Inferior parietal cortex (tissue), 1 donor: ENCODE measurements around the gene NFYB.
"Not testable (repeated sequence)": the region's sequence is repeated elsewhere in the genome, so short reads cannot be mapped to it uniquely, and the experiment has no call there.

Source experiments
- DNase-seq: peaks from one replicate; pipeline ENCODE4 v3.0.0-alpha.2; 2016; ENCODE audit errors: extremely low spot score

The NFYB gene

DNA sequence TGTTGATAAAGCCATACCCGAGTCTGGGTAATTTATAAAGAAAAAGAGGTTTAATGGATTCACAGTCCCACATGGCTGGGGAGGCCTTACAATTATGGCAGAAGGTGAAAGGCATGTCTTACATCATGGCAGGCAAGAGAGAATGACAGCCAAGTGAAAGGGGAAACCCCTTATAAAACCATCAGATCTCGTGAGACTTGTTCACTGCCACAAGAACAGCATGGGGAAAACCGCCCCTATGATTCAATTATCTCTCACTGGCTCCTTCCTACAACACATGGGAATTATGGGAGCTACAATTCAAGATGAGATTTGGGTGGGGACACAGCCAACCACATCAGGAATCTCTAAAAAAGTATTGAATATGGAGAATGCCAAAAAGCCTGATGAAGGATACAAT, 25.0 kb upstream of the NFYB start:
- DNase-seq = not testable (repeated sequence)

- DNase-seq = no peak
These were observed 17.9 kb upstream of the NFYB start for GRCh38 chr12:104155711-104156555.

DNA sequence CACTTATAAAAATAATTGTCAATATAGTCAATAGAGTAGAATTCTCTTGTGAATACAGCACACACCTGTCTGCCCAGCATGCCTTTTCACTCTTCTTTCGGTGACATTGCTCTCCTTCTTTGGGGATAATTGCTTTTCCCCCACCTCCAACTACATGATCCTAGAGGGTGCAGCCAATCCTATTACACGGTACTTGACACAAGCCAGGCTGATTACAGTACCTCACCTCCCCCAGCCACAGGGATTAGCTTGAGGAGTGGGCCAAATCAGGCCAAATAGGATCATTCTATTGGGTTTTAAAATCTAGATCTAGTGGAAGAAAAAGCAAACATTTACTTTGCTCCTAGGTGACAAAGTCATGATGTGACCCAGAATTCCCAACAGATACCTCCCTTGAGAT, 16.8 kb upstream of the NFYB start:
- no peak for DNase-seq

- no peak for DNase-seq
These were observed 16.3 kb upstream of the NFYB start for GRCh38 chr12:104154286-104154685.

- no peak for DNase-seq
These were observed 14.8 kb upstream of the NFYB start for GRCh38 chr12:104152685-104153241.

- no peak for DNase-seq
These were observed 12.4 kb upstream of the NFYB start for GRCh38 chr12:104150416-104150815.

GRCh38 chr12:104147346-104147745, 9.3 kb upstream of the NFYB start:
- no peak for DNase-seq

GRCh38 chr12:104143918-104144317, 5.9 kb upstream of the NFYB start:
- DNase-seq = no peak

DNA sequence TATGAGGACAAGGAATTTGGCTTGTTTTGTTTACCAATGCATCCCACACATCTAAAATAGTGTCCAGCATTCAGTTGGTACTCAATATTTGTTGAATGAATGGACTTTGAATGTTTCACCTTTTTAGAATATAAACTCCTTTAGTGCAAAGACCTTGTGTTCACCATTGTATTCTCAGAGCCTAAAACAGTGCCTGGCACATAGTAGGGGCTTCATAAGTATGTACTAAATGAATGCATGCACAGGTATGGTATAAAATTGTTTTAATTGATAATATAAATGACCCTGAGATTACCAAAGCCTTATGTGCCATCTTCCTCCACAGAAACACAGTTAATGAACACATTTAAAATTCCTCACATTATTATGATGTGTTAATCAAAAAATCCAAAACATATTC, 5.0 kb upstream of the NFYB start:
- no peak for DNase-seq

DNA sequence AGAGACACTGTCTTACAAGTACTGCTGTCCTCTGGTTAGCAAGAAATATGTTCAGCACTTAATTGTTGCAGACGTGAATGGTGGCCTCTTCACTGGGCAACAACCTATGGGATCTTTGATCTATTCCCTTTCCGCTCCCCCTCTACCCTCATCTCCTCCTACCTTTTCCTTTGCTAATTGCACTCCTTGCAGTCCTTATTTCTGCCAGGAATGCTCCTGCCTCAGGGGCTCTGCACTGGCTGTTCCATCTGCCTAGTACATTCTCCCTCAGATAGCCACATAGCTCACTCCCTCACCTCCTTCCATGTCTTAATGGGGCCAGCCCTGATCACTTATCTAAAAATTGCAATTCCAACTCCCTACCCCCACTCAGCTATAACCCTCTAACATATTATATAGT, 4.5 kb upstream of the NFYB start:
- DNase-seq = no peak

GRCh38 chr12:104138797-104139152, 765 bp upstream of the NFYB start:
- no peak for DNase-seq

DNA sequence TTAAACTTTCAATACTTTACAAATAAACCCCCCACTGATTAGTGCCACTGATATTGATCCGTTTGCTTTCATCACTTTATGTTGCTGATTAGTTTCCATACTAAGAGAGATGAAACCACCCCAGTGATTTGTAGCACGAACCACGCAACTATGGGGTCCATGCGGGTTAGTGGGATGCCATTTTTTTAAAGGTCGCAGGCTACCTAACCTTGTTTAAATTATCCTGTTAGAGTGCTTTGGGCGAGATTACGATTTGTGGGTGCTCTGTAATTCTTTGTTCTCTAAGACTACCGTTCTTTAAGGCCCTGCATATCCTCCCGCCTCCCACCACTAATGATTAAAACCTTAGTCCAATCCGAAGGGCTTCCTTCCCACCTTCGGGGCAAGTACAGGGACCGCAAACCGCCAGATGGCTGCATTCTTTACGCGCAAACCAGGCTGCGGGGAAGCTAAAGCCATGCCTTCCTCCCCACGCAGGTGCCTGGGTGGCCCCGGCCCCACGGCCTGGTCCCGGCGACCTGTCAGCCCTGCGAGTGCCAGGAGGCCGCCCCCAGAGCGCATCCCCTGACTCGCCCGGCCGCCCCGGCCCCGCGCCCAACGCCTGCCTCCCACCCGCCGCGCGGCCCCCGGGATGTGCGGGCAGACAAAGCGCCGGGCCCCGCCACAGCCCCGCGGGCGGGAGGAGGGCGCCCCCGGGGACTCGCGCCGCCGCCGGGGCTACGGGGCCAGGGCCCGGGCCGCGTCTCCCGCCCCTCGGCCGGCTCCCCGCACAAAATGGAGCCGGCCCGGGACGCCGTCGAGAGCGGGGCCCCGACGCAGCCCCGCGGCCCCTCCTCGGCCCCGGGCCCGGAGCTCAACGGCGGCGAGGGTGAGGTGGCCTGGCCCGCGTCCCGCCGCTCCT, 759 bp downstream of the NFYB start:
- no peak for DNase-seq

DNA sequence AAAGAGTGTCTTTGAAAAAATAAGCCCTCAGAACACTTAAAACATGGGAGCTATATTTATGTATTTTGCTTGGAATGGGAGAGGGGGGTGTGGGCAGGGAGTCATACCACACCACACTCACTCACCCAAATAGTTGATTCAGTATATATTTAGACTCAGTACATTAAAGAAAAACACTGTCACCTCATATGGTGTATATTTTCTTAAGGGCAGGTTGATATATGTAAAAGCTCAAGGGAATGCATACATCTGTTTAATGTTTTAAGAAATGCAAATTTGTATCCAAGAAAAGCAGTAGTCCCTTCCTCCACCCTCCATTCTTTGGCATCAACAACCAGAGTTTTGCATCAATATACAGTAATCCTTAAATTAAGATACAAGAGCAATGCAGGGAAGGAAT, 1.4 kb downstream of the NFYB start:
- no peak for DNase-seq

- no peak for DNase-seq
These were observed 3.1 kb downstream of the NFYB start for GRCh38 chr12:104134882-104135281.

DNA sequence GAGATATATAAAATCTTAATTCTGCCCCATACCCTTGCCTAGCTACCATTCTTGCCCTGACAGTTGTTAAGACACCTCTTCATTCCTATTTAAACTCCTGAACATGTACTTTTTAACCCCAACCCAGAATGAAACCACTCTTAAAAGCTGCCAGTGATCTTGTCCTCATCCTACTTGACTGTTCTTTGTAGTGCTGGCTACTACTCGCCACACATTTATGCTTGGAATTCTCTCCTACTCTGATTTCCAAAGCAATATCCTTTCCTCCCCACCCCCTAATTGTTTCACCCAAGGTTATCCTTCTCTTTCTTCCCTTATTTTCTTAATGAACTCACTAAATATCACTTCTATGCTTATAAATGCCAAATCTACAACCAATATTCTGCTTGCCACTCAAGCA, 4.1 kb downstream of the NFYB start:
- no peak for DNase-seq

- DNase-seq = no peak
These were observed 4.7 kb downstream of the NFYB start for GRCh38 chr12:104133321-104133720.

- no peak for DNase-seq
These were observed 5.6 kb downstream of the NFYB start for GRCh38 chr12:104132351-104132956.

DNA sequence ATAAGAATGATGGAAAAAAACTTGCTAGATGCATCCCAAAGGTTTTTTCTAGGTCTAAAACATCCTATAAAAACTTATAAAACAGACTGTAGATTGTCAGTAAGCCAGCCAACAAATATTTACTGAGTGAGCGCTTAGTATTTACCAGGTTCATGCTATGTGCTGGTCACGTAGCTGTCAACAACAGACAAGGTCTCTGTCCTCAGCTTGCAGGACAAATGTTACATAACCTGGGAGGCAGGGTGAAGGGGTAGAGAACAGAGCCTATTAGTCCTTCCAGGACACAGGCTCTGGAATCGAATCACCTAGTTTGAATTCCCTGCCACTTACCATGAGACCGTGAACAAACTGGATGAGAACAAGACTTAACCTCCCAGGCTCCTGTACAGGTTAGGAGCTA, 6.4 kb downstream of the NFYB start:
- DNase-seq = no peak

DNA sequence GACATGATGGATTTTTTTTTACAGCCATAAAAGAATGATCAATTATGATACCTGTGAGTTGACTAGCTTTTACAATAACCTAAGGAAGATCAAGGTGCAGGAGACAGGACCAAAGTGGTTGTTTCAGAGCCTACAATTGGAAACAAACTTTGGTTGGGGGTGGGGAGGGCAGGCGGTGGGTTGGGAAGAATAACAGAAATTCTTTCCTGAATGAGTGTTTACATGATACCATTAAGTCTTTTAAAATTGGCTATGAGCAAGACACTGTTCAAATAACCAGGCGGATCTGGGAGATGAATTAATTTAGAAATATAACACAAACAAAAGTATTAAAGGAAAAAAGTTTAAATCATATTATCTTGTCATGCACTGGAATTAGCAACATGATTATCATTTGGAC, 7.2 kb downstream of the NFYB start:
- DNase-seq = no peak

GRCh38 chr12:104126548-104126947, 11.5 kb downstream of the NFYB start:
- no peak for DNase-seq

DNA sequence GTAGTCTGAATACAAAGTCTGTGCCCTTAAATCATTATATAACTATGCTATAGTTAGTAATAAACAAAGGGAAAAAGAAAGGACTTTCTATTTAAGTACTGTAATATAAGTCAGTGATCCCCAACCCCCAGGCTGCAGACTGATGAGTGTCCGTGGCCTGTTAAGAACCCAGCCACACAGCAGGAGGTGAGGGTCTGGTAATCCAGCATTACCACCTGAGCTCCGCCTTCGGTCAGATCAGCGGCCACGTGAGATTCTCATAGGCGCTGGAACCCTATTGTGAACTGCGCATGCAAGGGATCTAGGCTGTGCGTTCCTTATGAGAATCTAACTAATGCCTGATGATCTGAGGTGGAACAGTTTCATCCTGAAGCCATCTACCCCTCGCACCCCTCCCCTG, 15.7 kb downstream of the NFYB start:
- no peak for DNase-seq

- DNase-seq = no peak
These were observed 17.0 kb downstream of the NFYB start for GRCh38 chr12:104121001-104121400.
